ENCODE measurements around the gene ADGRD2.
"Not testable (repeated sequence)": the region's sequence is repeated elsewhere in the genome, so short reads cannot be mapped to it uniquely, and the experiment has no call there.

The ADGRD2 gene

GRCh38 chr9:124450241-124450924 is at the start of gene ADGRD2:
Gene ADGRD2, plus strand, starts transcription at chr9:124450451. Its CDS starts 1,216 bp downstream, at chr9:124451667.
- peak; percentile 62 for DNase-seq

GRCh38 chr9:124403246-124403645 is 47.0 kb upstream of the ADGRD2 start:
- no peak for DNase-seq

- no peak for DNase-seq
Measured at GRCh38 chr9:124409410-124409809, 40.8 kb upstream of the ADGRD2 start.

- peak; percentile 48 for DNase-seq
Measured at GRCh38 chr9:124410321-124410913, 39.8 kb upstream of the ADGRD2 start.

GRCh38 chr9:124411514-124412227 is 38.6 kb upstream of the ADGRD2 start:
- no peak for DNase-seq

- DNase-seq: no peak
Measured at GRCh38 chr9:124412228-124412575, 38.0 kb upstream of the ADGRD2 start.

GRCh38 chr9:124414612-124415011 is 35.6 kb upstream of the ADGRD2 start:
- no peak for DNase-seq

- peak; percentile 99 for DNase-seq
Measured at GRCh38 chr9:124415102-124415851, 35.0 kb upstream of the ADGRD2 start, which contains the start of gene PSMB7. Gene PSMB7, minus strand, starts transcription at chr9:124415442. Its CDS starts 17 bp downstream, at chr9:124415425.

GRCh38 chr9:124415852-124416484 is 34.3 kb upstream of the ADGRD2 start:
- DNase-seq: no peak

GRCh38 chr9:124419832-124420489 is 30.3 kb upstream of the ADGRD2 start:
- peak; percentile 26 for DNase-seq

GRCh38 chr9:124420991-124421543 is 29.2 kb upstream of the ADGRD2 start:
- DNase-seq: no peak

GRCh38 chr9:124423155-124423554 is 27.1 kb upstream of the ADGRD2 start:
- DNase-seq: no peak

- no peak for DNase-seq
Measured at GRCh38 chr9:124423591-124423990, 26.7 kb upstream of the ADGRD2 start.

- DNase-seq: not testable (repeated sequence)
Measured at GRCh38 chr9:124425733-124426132, 24.5 kb upstream of the ADGRD2 start.

- no peak for DNase-seq
Measured at GRCh38 chr9:124426361-124426760, 23.9 kb upstream of the ADGRD2 start.

GRCh38 chr9:124427281-124427680 is 23.0 kb upstream of the ADGRD2 start:
- no peak for DNase-seq

- no peak for DNase-seq
Measured at GRCh38 chr9:124428751-124429529, 21.3 kb upstream of the ADGRD2 start.

- no peak for DNase-seq
Measured at GRCh38 chr9:124429530-124429867, 20.8 kb upstream of the ADGRD2 start.

GRCh38 chr9:124436320-124436719 is 13.9 kb upstream of the ADGRD2 start:
- DNase-seq: no peak

GRCh38 chr9:124437086-124437485 is 13.2 kb upstream of the ADGRD2 start:
- DNase-seq: no peak

GRCh38 chr9:124438091-124438490 is 12.2 kb upstream of the ADGRD2 start:
- no peak for DNase-seq
